Dedifferentiated amniotic fluid mesenchymal stem cell (primary cell): ENCODE data around the gene NUS1.
"Not testable (repeated sequence)": the region's sequence is repeated elsewhere in the genome, so short reads cannot be mapped to it uniquely, and the experiment has no call there.

Experiments used
- DNase-seq: peaks from one replicate; pipeline ENCODE4 v3.0.0-alpha.2; 2016; ENCODE audit errors: extremely low spot score

NUS1 gene

DNA sequence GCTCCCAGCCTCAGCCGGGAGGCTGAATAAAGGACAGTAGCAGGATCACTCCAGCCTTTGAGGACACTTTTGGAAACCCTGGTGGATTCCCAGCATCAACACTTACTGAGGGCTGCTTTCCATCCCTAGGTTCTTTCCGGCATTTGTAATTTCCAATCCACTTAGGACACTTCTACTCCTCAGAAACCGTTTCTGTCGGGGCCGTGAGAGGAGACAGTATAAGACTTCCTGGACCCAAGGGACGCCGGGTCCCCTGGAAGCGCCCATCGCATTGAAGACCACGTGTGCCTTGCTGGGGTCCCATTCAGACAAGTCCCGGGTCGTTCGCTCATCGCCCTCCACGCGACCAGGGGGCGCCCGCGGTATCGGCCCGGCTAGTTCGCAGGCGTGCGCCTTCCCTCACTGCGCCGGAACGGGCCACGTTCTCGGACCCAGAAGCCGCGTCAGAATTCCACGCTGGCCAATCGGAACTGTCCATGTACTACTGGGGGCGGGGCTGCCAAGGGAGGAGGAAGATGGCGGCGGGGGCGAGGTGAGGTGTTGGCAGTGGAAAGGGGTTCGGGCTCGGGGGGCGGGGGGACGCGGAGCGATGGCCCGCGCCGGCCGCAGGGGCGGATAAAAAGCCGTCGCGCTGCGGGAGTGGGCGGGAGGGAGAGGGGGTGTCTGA is at the start of gene NUS1:
Gene NUS1, plus strand, starts transcription at position 479 of the 667 bp plus-strand sequence. CDS start 202 bp downstream, outside the sequence.
- peak; percentile 97 for DNase-seq

DNA sequence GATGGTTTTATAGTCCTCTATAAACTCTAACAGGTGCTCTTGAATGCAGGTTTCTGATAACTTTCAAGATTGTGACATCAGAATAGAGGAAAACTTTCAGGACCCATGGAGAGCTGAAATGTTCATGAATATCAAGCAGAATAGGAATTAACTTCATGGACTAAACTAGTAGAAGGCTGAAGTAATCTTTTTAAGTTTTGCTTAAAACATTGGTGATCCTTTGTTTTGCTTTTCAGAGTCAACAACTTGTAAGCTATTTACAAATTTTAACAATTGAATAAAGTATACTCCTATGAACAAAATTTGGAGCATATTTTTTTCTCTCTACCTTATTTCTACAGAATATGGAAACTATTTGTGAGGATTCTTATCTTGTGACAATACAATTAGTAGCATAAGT is 47.7 kb upstream of the NUS1 start:
- DNase-seq = no peak

DNA sequence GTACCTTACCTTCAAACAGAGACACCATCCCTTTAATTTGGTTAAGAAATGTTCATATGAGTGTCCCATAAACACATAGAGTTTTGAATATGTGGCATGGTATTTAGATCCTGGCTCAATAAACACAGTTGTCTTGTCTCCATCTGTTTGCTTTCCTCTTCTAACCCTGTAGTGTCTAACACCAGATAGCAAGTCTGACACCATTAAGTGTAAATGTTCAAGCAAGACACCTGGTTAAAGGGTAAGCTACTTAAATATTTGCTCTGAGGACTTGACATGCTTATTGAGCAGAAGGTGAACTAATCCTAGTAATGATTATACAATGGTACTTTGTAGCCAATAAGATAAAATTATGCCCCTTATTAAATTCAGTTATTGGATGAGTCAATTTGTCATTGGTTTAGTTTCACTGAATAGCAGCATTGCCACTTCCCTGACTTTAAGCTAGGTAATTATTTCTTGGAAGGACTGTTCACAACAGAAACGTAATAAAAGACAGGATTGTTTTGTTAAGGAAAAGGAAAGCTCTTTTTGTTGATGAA is 46.1 kb upstream of the NUS1 start:
- DNase-seq = no peak

DNA sequence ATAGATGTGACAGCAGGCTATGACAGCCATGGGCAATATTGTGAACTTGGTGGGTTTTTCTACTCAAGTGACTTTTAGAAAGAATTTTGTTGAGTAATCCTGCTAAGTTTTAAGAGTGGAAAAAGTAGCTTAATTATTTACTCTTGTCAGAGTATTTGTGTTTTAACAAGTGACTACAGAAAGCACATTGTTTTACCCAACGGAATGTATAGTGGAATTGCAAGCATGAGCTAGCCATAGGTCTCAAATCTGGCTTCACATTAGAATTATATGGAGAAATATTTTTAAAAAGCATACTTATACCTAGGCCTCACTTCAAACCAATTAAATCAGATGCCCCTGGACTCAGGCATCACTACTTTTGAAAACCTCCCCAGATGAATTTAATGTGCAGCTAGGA is 37.5 kb upstream of the NUS1 start:
- no peak for DNase-seq

DNA sequence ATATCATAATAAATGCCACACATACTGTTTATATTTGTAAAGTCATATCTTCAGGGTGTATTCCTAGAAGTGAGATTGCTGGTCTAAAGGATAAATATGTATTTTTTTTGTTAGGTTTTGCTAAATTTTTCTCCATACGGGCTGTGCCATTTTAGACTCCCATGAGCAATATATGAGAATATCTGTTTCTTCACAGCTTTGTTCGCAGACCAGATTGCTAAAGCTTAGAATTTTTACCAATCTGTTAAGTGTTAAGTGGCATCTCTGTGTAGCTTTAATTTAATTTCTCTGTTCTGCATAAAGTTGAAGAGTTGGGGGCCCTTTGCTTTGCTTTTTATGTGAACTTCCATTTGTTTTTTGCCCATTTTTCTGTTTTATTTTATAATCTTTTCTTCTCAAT is 32.3 kb upstream of the NUS1 start:
- DNase-seq = no peak

DNA sequence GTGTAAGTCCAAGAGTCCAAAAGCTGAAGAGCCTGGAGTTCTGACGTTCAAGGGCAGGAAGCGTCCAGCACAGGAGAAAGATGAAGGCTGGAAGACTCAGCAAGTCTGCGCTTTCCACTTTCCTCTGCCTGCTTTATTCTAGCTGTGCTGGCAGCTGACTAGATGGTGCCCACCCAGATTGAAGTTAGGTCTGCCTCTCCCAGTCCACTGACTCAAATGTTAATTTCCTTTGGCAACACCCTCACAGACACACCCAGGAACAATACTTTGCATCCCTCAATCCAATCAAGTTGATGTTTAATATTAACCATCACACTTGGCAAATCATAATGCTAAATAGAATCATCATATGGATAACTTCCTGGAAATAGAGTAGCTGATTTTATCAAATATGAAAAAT is 23.3 kb upstream of the NUS1 start:
- not testable (repeated sequence) for DNase-seq

DNA sequence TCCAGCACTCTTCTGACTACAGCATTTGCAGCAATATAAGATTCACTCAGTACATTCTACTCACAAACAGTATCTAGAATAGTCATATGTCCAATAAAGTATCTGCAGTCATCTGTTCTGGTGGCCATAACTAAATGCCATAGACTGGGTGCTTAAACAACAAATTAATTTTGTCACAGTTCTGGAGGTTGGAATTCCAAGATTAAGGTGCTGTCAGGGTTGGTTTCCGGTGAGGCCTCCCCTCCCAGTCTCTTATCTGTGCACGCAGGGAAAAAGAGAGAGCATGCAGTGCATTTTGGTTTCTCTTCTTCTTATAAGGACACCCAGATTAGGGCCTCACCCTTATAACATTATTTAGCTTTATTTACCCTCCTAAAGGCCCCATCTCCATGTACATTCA is 21.3 kb upstream of the NUS1 start:
- no peak for DNase-seq

DNA sequence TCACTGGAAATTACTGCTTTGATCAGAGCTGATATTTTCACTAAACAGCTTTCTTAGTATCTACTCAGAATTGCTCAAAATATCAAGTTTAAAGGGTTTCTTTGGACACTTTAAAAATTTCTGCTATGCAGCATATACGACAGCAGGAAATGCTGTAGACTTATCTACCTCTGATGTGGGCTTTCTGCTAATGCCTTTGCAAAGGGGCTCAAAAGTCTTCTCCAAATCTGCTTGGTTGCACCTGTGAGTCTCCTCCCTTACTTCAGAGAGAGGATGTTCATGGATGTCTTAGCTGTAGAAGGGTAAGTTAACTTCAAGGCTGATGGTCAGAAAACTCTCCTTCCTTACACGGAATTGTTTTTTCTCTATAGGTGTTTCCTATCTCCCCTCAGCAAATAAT is 19.9 kb upstream of the NUS1 start:
- no peak for DNase-seq

DNA sequence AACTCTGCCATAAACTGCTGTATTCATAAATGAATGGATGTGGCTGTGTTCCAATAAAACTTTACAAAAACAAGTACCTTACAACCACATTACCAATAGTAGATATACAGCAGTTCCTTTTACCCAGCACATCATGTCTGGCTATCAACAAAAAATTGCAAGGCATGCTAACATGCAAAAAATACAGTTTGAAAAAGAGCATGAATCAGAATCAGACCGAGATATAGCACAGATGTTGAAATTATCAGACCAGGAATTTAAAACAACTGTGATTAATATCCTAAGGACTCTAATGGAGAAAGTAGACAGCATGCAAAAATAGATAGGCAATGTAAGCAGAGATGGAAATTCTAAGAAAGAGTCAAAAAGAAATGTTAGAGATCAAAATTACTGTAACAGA is 8.4 kb upstream of the NUS1 start:
- no peak for DNase-seq

DNA sequence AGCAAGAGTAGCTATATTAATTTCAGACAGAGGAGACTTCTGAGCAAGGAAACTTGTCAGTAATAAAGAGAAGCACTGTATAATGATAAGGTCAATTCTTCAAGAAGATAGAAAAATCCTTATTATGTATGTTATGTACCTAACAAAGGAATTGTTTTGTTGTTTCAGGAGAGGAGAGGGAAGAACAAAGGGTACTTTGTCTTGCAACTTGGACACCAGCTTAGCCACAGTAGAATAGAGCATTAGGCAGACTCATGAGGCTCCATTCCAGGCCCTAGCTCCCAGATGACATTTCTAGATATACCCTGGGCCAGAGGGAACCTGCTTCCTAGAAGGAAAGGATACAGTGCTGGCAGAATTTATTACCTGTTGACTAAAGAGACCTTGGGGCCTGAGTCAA is 6.5 kb upstream of the NUS1 start:
- DNase-seq = no peak

DNA sequence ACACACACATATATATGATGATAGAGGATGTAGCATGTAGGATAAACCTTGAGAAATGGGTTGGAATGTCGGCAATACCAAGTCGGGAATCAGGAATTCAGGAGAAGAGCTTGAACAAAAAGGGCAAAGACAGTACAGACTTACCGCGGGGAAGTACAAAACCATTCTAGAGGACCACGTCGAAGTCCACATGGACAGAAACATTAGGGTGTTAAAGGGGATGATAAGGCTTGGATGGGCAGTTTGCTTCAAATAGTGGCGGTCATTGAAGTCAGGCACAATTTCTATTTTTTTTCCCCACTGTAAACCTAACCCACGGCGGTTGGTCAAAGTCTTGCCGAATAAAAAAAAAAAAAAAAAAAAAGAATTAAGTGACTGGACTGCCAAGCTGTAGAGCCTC is 766 bp upstream of the NUS1 start:
- DNase-seq = no peak

DNA sequence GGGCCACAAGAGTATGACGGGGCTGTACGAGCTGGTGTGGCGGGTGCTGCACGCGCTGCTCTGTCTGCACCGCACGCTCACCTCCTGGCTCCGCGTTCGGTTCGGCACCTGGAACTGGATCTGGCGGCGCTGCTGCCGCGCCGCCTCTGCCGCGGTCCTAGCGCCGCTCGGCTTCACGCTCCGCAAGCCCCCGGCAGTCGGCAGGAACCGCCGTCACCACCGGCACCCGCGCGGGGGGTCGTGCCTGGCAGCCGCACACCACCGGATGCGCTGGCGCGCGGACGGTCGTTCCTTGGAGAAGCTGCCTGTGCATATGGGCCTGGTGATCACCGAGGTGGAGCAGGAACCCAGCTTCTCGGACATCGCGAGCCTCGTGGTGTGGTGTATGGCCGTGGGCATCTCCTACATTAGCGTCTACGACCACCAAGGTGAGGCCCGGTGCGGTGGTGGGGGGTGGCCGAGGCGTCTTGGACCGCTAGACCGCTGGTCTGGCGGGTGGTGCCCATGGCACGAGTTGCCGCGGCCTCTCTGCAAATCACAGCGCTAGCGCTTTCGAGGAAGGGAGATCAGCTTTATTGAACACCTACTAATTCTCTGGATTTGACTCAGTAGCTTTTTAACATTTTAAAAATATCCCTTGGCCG is 511 bp downstream of the NUS1 start:
- DNase-seq = not testable (repeated sequence)

DNA sequence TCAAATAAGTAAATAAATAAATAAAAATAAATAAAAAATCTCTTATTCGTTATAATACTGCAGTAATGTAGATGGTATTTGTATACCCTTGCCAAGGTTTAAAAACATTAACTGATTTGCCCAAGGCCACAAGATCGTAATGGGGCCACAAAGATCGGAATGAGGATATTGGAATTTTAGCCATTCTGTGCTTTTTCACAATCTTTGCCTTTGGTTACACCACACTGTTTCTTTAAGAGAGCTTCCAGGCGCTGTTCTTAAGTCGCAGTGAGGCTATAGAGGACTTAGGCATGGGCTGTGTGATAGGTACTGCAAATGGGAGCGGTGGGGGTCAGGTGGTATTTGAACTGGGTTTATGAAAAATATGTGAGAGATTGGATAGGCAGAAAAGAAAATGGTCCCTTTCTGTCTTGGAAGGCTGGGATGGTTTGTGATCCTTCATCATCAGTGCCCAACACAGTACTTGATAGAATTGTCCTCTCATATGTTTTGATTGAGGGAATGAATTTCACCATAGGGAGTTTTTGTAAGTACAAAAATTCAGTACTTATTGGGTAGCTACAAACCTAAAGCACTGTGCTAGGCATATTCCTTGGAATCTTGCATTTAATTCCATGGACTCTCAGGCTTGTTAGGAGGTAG is 1.4 kb downstream of the NUS1 start:
- no peak for DNase-seq

DNA sequence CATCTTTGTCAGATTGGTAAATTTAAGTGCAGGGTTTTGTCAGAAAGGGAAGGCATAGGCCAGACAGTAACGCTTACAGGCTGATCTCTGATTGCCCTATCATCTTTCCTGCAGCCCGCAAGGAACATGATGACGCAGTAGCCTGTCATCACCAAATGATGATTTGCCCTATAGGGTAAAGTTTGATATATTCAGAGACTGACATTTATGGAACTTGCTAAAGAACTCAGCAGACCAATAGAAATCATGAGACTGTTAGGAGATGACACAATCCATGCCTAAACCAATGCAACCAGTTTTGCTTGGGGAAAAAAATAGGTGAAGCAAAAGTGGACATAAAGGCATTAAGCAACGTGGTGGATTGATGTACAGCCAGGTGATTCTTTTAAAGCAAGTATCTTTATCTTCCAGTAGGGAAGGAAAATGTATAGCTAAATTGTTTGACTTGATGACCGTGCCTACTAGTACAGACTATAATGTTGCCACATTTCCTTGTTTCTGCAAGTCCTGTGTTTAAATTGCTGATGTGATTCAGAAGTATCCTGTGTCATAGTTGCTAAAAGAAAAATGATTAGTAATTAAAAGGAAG is 2.4 kb downstream of the NUS1 start:
- no peak for DNase-seq

DNA sequence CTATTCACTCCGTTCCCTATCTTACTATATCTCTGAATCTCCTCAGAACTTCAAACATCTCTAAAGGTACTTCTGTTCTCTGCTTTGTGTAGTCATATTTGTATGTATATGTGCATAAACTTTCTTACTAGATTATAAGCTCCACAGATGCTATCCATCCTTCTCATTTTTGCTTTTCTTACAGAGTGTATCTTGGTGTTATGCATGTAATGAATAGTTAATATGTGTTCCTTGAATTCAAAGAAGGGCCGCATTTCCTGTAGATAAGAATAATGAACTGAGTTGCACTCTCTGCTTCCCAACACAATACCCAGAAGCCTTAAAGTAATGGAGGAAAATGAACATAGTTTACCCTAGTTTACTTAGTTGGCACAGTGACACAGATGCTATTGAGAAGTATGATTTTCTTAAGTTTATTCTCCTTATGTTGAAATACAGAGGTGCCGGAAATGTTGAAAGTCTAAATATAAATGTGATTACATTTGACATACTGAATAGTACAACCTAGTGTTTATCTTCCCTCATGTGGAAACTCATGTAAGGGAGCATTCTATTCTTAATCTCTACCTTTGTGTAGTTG is 6.0 kb downstream of the NUS1 start:
- no peak for DNase-seq

DNA sequence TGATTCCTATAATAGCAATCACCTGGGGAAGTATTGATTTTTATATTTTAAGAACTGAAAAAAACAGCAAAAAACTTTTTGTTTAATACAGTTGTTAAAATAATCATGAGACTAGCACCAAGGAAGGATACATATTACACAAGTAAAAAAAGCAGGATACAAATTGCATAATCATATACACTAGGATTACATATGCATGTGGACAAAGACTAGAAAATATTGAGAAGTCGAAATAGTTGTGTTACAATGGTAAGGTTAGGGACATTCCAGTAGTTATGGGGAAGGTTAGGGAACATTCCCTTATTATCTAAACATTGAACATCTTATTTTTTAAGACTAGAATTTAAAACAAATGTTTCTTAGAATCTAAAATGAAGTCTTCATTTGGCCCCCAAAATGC is 9.5 kb downstream of the NUS1 start:
- DNase-seq = no peak

DNA sequence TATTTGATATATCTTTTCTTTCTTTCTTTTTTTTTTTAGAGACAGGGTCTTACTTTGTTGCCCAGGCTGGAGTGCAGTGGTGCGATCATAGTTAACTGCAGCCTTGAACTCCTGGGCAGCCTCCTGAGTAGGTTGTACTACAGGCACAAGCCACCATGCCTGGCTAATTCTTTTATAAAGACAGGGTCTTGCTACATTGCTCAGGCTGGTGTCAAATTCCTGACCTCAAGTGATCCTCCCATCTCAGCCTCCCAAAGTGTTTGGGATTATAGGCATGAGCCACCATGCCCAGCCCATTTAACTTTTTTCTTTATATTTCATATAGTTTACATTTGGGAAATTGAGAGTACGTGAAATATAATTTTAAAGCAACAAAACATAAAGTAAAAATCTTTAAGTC is 10.1 kb downstream of the NUS1 start:
- DNase-seq = no peak

DNA sequence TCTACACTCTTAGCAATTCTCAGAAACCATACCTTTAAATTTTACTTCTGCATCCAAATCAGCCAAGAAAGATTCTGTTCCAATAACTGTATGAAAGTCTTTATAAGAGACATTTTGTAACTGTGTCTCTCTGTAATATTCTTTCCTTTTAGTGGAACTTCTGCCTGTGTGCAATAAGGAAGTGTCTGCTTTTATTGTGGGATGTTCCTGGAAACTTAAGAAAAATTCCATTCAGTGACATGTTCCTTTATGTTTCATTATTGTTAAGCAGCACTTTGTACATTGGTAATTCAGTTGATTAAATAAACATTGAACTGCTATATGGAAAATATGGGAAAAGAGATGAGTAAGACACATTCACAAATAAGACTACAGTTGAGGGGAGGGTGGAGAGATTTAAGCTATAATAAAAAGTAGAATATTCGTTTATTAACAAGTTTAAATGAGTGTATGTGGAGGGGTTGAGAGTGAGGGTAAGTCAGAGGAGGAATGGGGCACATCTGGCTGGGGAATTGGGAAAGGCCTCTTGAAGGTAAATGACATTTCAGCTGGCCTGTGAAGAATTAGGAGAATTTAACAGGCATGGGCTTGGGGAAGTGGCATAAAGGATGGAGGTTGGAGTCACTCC is 11.9 kb downstream of the NUS1 start:
- no peak for DNase-seq

DNA sequence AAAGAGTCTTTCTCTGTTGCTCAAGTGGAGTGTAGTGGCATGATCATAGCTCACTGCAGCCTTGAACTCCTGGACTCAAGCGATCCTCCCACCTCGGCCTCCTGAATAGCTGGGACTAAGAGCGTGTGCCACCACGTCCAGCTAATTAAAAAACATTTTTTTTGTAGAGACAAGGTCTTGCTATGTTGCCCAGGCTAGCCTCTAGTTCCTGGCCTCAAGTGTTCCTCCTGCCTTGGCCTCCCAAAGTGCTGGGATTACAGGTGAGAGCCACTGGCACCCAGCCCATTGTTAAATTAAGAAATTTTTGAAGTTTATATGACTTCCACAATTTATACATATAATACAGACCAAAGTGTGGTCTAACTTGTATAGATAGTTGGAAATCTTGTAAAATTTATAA is 14.3 kb downstream of the NUS1 start:
- DNase-seq = not testable (repeated sequence)

DNA sequence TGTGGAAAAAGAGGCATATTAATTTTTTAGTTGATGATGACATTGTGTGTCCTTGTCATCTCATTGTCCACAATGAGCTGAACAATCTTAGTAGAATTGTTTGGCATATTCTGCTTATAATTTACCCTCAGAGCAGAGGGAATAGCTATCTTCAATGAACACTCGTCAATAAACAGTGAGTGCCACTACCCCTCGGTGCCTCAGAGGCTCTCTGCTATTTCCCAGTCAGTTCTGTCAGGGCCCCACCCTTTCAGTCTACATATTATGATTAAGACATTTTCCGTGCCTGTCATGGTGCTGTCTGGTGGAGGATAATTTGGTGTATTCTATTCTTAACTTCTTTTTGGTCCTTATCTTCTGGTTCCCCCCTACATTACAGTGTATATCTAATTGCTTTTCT is 31.2 kb downstream of the NUS1 start:
- no peak for DNase-seq

DNA sequence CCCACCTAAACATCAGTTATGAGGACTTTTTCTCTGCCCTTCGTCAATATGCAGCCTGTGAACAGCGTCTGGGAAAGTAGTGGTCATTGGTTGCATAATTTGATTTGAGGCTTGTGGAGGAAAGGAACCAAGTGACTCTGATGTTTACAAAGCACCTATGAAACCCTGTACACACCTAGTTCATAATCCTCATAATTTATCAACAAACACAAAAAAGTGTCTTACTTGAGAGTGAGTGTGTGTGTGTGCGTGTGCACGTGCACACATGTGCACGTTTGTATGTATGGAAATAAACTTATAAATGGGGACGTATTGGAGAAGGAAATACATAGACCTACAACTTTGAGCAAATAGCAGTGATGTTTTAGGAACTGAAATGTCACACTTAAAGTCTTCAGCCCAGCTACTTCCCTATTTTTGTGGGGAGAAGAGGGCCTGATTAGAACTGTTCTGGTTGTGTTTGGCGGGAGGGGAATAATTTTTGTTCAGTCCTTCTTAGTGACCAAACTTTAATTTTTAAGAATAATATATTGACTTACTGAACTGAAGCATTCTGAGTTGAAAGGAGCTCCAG is 31.8 kb downstream of the NUS1 start:
- not testable (repeated sequence) for DNase-seq
